ENCODE results near the gene OR52N5.

- TF ChIP-seq CTCF (IDR thresholded peaks at IDR 0.05) = no peak
- TF ChIP-seq EP300 (IDR thresholded peaks at IDR 0.05) = no peak
These were observed 20.8 kb upstream of the OR52N5 start for GRCh38 chr11:5803982-5804381.

Data from ovary (tissue), 3 donors.